K562 (cell line): ENCODE data around the gene PNISR. TPM values are rescaled to one million over a fixed set of nuclear protein-coding genes. Genes with fewer than 3 reads are reported as not detected.

Source experiments
- CBX1 ChIP-seq: sonication (generic); IDR thresholded peaks from 2 replicates; pipeline ENCODE4 v1.6.1; 2016; ENCODE audit warnings: antibody characterized with exemption, low read depth, mild to moderate bottlenecking
- CEBPB ChIP-seq: fragments of 450-650 bp; IDR thresholded peaks from 2 replicates; pipeline ENCODE4 v1.6.1; 2016; ENCODE audit warnings: missing genetic modification characterization, missing compliant biosample characterization
- FOSL1 ChIP-seq: fragments of 200-800 bp; sonication (Bioruptor generic); conservative IDR thresholded peaks from 2 replicates; pipeline ENCODE4 v1.6.1; 2016; ENCODE audit warnings: missing genetic modification characterization, missing compliant biosample characterization
- L3MBTL2 ChIP-seq: fragments of 450-650 bp; IDR thresholded peaks from 2 replicates; pipeline ENCODE4 v1.6.1; 2016; ENCODE audit warnings: mild to moderate bottlenecking, moderate library complexity
- MTA2 ChIP-seq: fragments of 450-650 bp; IDR thresholded peaks from 2 replicates; pipeline ENCODE4 v1.6.1; 2016; ENCODE audit warnings: low read depth
- NR2F6 ChIP-seq: fragments of 450-650 bp; formaldehyde crosslinking; IDR thresholded peaks from 2 replicates; pipeline ENCODE4 v1.4.0; 2020; ENCODE audit warnings: mild to moderate bottlenecking
- PPARD ChIP-seq: fragments of 250-450 bp; sonication (Bioruptor Pico); IDR thresholded peaks from 2 replicates; pipeline ENCODE4 v1.8.0; 2022; ENCODE audit warnings: inconsistent platforms, mild to moderate bottlenecking, moderate library complexity
- TARDBP ChIP-seq: fragments of 450-650 bp; IDR thresholded peaks from 2 replicates; pipeline ENCODE4 v1.6.1; 2016
- ZEB2 ChIP-seq: fragments of 450-650 bp; IDR thresholded peaks from 2 replicates; pipeline ENCODE4 v1.6.1; 2016
- ZNF324 ChIP-seq: fragments of 250-450 bp; sonication (Bioruptor Pico); IDR thresholded peaks from 2 replicates; pipeline ENCODE4 v1.4.0; 2020; ENCODE audit warnings: mild to moderate bottlenecking
- ZNF347 ChIP-seq: fragments of 450-650 bp; formaldehyde crosslinking; IDR thresholded peaks from 2 replicates; pipeline ENCODE4 v1.4.0; 2020; ENCODE audit warnings: low read depth, mild to moderate bottlenecking, moderate library complexity
- polyA plus RNA-seq, 8 experiments: library from polyadenylated mRNA; depleted of rRNA in 4 of 8; stranded (reverse) in 5 of 8; unstranded in 3 of 8; fragments of >200 nt; fragmentation: Nextera tagmentation in 2 of 8; fragmentation: Illumina TruSeq in 1 of 8; extraction: Ambion mirVana in 2 of 8; extraction: Trizol in 1 of 8; gene quantifications; 2 replicates each; pipeline versions ENCODE4 v1.2.1 to v1.2.3, GENCODE V29; 2011 to 2014; ENCODE audit warnings: inconsistent platforms in 1 of 8, missing spikeins in 1 of 8
- total RNA-seq, 7 experiments: library from RNA; depleted of rRNA in 6 of 7; stranded (reverse); fragments of >200 nt in 6 of 7; fragmentation: Illumina TruSeq in 2 of 7; extraction: Trizol in 2 of 7; gene quantifications; 2 replicates each; pipeline versions ENCODE4 v1.2.1 to v1.2.3, GENCODE V29; 2011 to 2021; ENCODE audit warnings: low replicate concordance in 1 of 7
- TF ChIP-seq, protein P1 (sequence below): IDR thresholded peaks from 2 replicates; pipeline ENCODE4 v1.6.1; 2016; ENCODE audit warnings: missing genetic modification characterization, missing compliant biosample characterization
- TF ChIP-seq, protein P2 (sequence below): fragments of 450-650 bp; conservative IDR thresholded peaks from 2 replicates; pipeline ENCODE4 v1.6.1; 2016; ENCODE audit warnings: missing genetic modification characterization, low read depth, mild to moderate bottlenecking, missing compliant biosample characterization, moderate library complexity
- TF ChIP-seq, protein P3 (sequence below), 2 experiments: IDR thresholded peaks; 2 replicates each; pipeline ENCODE4 v1.6.1; 2012; ENCODE audit warnings: improper control_type of control experiment in 2 of 2, low read depth in 2 of 2, low read length in 2 of 2, borderline replicate concordance in 1 of 2

The PNISR gene
- total and polyA plus RNA-seq, 9 of the 15 experiments (the other 6 are each of a cell fraction or from before 2014, with no cell fraction given), result 97.4 to 206 (median 131) TPM

DNA sequence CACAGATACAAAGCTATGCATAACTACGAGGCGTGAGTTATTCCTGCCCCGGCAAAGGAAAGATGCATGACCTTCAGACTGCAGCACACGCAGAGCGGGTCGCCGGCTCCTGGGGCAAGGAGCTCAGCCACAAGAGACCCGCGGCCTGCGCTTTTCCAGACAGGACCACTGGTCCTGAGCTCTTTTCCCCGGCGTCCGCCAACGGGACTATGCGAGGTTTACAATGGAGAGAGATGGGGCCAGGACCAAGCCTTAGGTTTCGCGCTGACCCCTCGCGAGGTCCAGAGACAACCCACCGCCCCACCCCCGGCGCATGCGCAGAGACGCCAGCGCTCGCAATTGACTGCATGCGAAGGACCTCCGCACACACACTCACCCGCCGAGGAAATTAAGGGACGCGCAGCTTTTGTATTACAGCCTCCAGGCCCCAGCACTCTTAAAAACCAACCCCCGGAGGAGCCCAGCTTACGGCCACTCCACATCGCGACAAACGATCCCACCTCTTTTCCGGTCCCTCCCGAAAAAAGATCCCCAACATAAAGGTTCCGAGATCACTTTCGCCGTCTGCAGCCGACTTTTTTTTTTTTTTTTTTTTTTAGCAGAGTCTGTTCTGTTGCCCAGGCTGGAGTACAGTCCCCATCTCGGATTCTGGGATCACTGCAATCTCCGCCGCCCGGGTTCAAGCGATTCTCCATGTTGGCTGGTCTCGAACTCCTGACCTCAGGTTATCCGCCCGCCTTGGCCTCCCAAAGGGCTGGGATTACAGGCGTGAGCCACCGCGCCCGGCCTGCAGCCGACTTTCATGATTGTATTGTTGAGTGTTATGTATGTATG is 31.2 kb downstream of the PNISR start, which contains the start of gene COQ3 (continued):
- TF ChIP-seq, protein P1, sequence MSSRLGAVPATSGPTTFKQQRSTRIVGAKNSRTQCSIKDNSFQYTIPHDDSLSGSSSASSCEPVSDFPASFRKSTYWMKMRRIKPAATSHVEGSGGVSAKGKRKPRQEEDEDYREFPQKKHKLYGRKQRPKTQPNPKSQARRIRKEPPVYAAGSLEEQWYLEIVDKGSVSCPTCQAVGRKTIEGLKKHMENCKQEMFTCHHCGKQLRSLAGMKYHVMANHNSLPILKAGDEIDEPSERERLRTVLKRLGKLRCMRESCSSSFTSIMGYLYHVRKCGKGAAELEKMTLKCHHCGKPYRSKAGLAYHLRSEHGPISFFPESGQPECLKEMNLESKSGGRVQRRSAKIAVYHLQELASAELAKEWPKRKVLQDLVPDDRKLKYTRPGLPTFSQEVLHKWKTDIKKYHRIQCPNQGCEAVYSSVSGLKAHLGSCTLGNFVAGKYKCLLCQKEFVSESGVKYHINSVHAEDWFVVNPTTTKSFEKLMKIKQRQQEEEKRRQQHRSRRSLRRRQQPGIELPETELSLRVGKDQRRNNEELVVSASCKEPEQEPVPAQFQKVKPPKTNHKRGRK (tag), result no peak
- no peak for TF ChIP-seq TARDBP
- TF ChIP-seq, protein P2, sequence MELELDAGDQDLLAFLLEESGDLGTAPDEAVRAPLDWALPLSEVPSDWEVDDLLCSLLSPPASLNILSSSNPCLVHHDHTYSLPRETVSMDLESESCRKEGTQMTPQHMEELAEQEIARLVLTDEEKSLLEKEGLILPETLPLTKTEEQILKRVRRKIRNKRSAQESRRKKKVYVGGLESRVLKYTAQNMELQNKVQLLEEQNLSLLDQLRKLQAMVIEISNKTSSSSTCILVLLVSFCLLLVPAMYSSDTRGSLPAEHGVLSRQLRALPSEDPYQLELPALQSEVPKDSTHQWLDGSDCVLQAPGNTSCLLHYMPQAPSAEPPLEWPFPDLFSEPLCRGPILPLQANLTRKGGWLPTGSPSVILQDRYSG (tag), result no peak
- TF ChIP-seq ZNF324, result no peak
- TF ChIP-seq ZEB2, result peak; percentile 94
- TF ChIP-seq, protein P3, sequence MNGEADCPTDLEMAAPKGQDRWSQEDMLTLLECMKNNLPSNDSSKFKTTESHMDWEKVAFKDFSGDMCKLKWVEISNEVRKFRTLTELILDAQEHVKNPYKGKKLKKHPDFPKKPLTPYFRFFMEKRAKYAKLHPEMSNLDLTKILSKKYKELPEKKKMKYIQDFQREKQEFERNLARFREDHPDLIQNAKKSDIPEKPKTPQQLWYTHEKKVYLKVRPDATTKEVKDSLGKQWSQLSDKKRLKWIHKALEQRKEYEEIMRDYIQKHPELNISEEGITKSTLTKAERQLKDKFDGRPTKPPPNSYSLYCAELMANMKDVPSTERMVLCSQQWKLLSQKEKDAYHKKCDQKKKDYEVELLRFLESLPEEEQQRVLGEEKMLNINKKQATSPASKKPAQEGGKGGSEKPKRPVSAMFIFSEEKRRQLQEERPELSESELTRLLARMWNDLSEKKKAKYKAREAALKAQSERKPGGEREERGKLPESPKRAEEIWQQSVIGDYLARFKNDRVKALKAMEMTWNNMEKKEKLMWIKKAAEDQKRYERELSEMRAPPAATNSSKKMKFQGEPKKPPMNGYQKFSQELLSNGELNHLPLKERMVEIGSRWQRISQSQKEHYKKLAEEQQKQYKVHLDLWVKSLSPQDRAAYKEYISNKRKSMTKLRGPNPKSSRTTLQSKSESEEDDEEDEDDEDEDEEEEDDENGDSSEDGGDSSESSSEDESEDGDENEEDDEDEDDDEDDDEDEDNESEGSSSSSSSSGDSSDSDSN (IDR thresholded peaks at IDR 0.05; ENCODE audit: borderline replicate concordance in 1 of 2, low read depth in 2 of 2, low read length in 2 of 2), result no peak
- TF ChIP-seq MTA2, result no peak
- no peak for TF ChIP-seq NR2F6
- TF ChIP-seq FOSL1 (tag), result no peak; the same call in 1 of the 2 replicates
- TF ChIP-seq PPARD (CRISPR knock-in tag), result no peak
- TF ChIP-seq L3MBTL2, result peak; percentile 57; the same call in 1 of the 2 replicates
- no peak for TF ChIP-seq CEBPB (tag)
- TF ChIP-seq ZNF347, result no peak
- TF ChIP-seq CBX1, result peak; percentile 60; the same call in 1 of the 2 replicates
